ENCODE measurements around the gene PIP4K2A.

The PIP4K2A gene

DNA sequence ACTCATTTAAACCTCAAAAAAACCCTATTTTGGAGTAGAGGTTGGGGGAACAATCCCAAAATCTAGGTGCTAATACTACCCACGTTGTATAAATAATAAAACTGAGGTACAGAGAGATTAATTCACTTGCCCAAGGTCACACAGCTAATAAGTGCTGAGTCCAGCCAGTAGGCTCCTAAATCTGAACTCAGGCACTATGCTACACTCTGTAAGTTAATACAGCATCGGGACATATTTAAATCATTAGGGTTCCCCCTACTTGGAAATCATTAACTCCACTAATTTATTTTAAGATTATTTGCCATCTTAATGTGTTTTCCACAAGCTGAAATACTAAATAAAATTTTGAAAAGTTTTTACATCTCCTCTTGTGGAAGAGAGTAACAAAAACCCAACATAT, 24.2 kb downstream of the PIP4K2A start:
- Histone ChIP-seq H2BK120ac (ENCODE audit: low read depth, low read length) (no peak overlapping the region), H2BK5ac (ENCODE audit: low read length) (no peak overlapping the region), H3K23ac (ENCODE audit: low read depth, low read length, poor library complexity) (no peak overlapping the region), H3K36me3 (replicated peaks in 1 of 2; ENCODE audit: control insufficient read depth in 2 of 2, insufficient read depth in 2 of 2, low read length in 2 of 2) (no peaks in the 10 kb centered on the region), H3K4me2 (ENCODE audit: insufficient read depth, low read length, poor library complexity, severe bottlenecking) (no peak overlapping the region), H3K4me3 (ENCODE audit: low read length in 2 of 2) (no peak overlapping the region), H3K4me1 (ENCODE audit: control insufficient read depth in 2 of 2, insufficient read depth in 1 of 2, low read depth in 1 of 2, low read length in 2 of 2) (peaks cover 8 to 17% of the 10 kb centered on the region in 2 donors), H3K4ac (ENCODE audit: low read length) (no peak overlapping the region), H3K9ac (ENCODE audit: low read depth, low read length, poor library complexity) (no peak overlapping the region), H2BK12ac (ENCODE audit: low read length) (no peak overlapping the region), H3K27me3 (ENCODE audit: control insufficient read depth in 3 of 3, insufficient read depth in 3 of 3, low read depth in 1 of 3, low read length in 3 of 3) (no peaks in the 10 kb centered on the region), H2AFZ (ENCODE audit: low read length) (no peak overlapping the region), H3K27ac (replicated peaks; ENCODE audit: low read length) (no peak overlapping the region), H3K14ac (ENCODE audit: low read length) (no peak overlapping the region), H4K8ac (ENCODE audit: low read depth, low read length) (no peak overlapping the region), H3K79me1 (ENCODE audit: low read depth, low read length) (no peaks in the 10 kb centered on the region), H3K18ac (ENCODE audit: low read length) (no peak overlapping the region), H4K91ac (ENCODE audit: low read depth, low read length, poor library complexity) (no peak overlapping the region), H2AK5ac (ENCODE audit: low read depth, low read length) (no peak overlapping the region), H2BK15ac (ENCODE audit: low read length) (no peak overlapping the region), H3K9me3 (replicated peaks in 1 of 2; ENCODE audit: control insufficient read depth in 2 of 2, insufficient read depth in 1 of 2, low read depth in 1 of 2, low read length in 2 of 2) (no peaks in the 10 kb centered on the region)
- WGBS, 2 donors (ENCODE audit: extremely low coverage in 2 of 2, insufficient read length in 2 of 2, insufficient replicate concordance in 1 of 2), result no CpG with 5 or more reads among the region's 2 CpGs
- no peak for DNase-seq (ENCODE audit: low spot score)

DNA sequence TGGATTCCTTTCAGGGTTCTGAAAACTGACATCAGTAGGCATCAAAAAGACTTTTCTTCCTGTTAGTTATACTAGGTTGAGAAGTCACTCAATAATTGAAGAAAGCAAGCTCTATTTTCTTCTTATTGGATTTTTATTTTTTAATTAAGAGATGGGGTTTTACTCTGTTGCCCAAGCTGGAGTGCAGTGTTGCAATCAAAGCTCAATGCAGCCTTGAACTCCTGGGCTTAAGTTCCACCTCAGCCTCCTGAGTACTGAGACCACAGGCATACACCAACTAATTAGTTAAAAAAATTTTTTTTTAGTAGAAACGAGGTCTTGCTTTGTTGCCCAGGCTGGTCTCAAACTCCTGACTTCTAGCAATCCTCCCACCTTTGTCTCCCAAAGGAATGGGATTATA, 28.0 kb downstream of the PIP4K2A start:
- Histone ChIP-seq H3K4ac (ENCODE audit: low read length) (no peak overlapping the region), H3K14ac (ENCODE audit: low read length) (no peak overlapping the region), H2BK12ac (ENCODE audit: low read length) (no peak overlapping the region), H3K27ac (replicated peaks; ENCODE audit: low read length) (no peak overlapping the region), H3K9ac (ENCODE audit: low read depth, low read length, poor library complexity) (no peak overlapping the region), H2BK15ac (ENCODE audit: low read length) (no peak overlapping the region), H3K18ac (ENCODE audit: low read length) (no peak overlapping the region), H2AK5ac (ENCODE audit: low read depth, low read length) (no peak overlapping the region), H4K91ac (ENCODE audit: low read depth, low read length, poor library complexity) (no peak overlapping the region), H2BK5ac (ENCODE audit: low read length) (no peak overlapping the region), H3K79me1 (ENCODE audit: low read depth, low read length) (no peaks in the 10 kb centered on the region), H2BK120ac (ENCODE audit: low read depth, low read length) (no peak overlapping the region), H3K4me3 (ENCODE audit: low read length in 2 of 2) (no peak overlapping the region), H2AFZ (ENCODE audit: low read length) (no peak overlapping the region), H3K27me3 (ENCODE audit: control insufficient read depth in 3 of 3, insufficient read depth in 3 of 3, low read depth in 1 of 3, low read length in 3 of 3) (no peaks in the 10 kb centered on the region), H4K8ac (ENCODE audit: low read depth, low read length) (no peak overlapping the region), H3K9me3 (replicated peaks in 1 of 2; ENCODE audit: control insufficient read depth in 2 of 2, insufficient read depth in 1 of 2, low read depth in 1 of 2, low read length in 2 of 2) (no peaks in the 10 kb centered on the region), H3K4me2 (ENCODE audit: insufficient read depth, low read length, poor library complexity, severe bottlenecking) (no peak overlapping the region), H3K36me3 (replicated peaks in 1 of 2; ENCODE audit: control insufficient read depth in 2 of 2, insufficient read depth in 2 of 2, low read length in 2 of 2) (no peaks in the 10 kb centered on the region), H3K4me1 (ENCODE audit: control insufficient read depth in 2 of 2, insufficient read depth in 1 of 2, low read depth in 1 of 2, low read length in 2 of 2) (peaks cover 8 to 15% of the 10 kb centered on the region in 2 donors), H3K23ac (ENCODE audit: low read depth, low read length, poor library complexity) (no peak overlapping the region)
- WGBS, 2 donors (ENCODE audit: extremely low coverage in 2 of 2, insufficient read length in 2 of 2, insufficient replicate concordance in 1 of 2), result no CpG with 5 or more reads among the region's 1 CpG
- DNase-seq (ENCODE audit: low spot score), result no peak

DNA sequence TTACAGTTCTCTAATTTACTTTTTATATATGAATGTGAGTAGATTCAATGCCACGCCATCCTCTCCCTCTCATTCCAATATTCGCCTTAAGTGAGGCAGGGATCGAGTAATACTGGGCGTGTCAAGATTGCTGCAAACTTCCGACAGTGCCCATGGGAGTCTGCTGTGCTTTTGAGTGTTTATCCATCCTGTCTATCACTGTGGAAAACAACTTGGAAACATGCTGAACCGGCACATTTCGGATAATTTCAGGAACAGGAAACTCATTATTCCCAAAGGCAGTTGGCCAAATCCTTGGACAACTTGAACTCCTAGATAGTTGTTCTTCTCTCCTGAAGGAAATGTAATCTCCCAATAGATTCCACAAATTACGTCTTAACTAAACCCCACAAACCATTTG, 28.5 kb downstream of the PIP4K2A start:
- H4K91ac ChIP-seq (ENCODE audit: low read depth, low read length, poor library complexity), result no peak overlapping the region
- no peaks in the 10 kb centered on the region for H3K79me1 ChIP-seq (ENCODE audit: low read depth, low read length)
- H2AK5ac ChIP-seq (ENCODE audit: low read depth, low read length), result no peak overlapping the region
- no peaks in the 10 kb centered on the region for H3K9me3 ChIP-seq (replicated peaks in 1 of 2; ENCODE audit: control insufficient read depth in 2 of 2, insufficient read depth in 1 of 2, low read depth in 1 of 2, low read length in 2 of 2)
- DNase-seq (ENCODE audit: low spot score), result no peak
- no peaks in the 10 kb centered on the region for H3K36me3 ChIP-seq (replicated peaks in 1 of 2; ENCODE audit: control insufficient read depth in 2 of 2, insufficient read depth in 2 of 2, low read length in 2 of 2)
- no peak overlapping the region for H2BK12ac ChIP-seq (ENCODE audit: low read length)
- no peak overlapping the region for H2AFZ ChIP-seq (ENCODE audit: low read length)
- H4K8ac ChIP-seq (ENCODE audit: low read depth, low read length), result no peak overlapping the region
- H2BK5ac ChIP-seq (ENCODE audit: low read length), result no peak overlapping the region
- no peak overlapping the region for H3K4me3 ChIP-seq (ENCODE audit: low read length in 2 of 2)
- H2BK120ac ChIP-seq (ENCODE audit: low read depth, low read length), result no peak overlapping the region
- H3K23ac ChIP-seq (ENCODE audit: low read depth, low read length, poor library complexity), result no peak overlapping the region
- H3K27me3 ChIP-seq (ENCODE audit: control insufficient read depth in 3 of 3, insufficient read depth in 3 of 3, low read depth in 1 of 3, low read length in 3 of 3), result no peaks in the 10 kb centered on the region
- H2BK15ac ChIP-seq (ENCODE audit: low read length), result no peak overlapping the region
- no peak overlapping the region for H3K14ac ChIP-seq (ENCODE audit: low read length)
- H3K4ac ChIP-seq (ENCODE audit: low read length), result no peak overlapping the region
- H3K27ac ChIP-seq (replicated peaks; ENCODE audit: low read length), result no peak overlapping the region
- no peak overlapping the region for H3K9ac ChIP-seq (ENCODE audit: low read depth, low read length, poor library complexity)
- H3K18ac ChIP-seq (ENCODE audit: low read length), result no peak overlapping the region
- H3K4me1 ChIP-seq (ENCODE audit: control insufficient read depth in 2 of 2, insufficient read depth in 1 of 2, low read depth in 1 of 2, low read length in 2 of 2), result peaks cover 5 to 13% of the 10 kb centered on the region in 2 donors
- WGBS, 2 donors (ENCODE audit: extremely low coverage in 2 of 2, insufficient read length in 2 of 2, insufficient replicate concordance in 1 of 2), result no CpG with 5 or more reads among the region's 8 CpGs
- H3K4me2 ChIP-seq (ENCODE audit: insufficient read depth, low read length, poor library complexity, severe bottlenecking), result no peak overlapping the region

DNA sequence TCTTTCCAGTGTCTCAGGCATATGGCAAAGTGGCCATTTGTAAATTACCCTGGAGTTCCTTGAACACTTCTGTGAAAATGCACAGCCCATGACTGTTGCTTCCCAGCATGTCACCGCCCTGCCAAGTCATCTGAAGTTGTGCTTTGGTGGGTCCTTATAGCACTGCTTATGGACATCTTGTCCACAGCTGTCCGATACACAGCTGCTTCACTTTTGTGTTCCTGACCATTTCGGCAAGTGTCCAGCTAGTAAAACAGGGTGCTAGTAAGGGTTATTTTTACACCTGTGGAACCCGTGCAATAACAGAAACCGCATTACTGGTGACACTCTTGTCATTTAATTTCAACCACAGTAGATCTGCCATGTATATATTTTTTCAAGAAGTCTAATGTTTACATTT, 29.7 kb downstream of the PIP4K2A start:
- no peak overlapping the region for H2BK12ac ChIP-seq (ENCODE audit: low read length)
- H3K4me3 ChIP-seq (ENCODE audit: low read length in 2 of 2), result no peak overlapping the region
- H2AK5ac ChIP-seq (ENCODE audit: low read depth, low read length), result no peak overlapping the region
- WGBS, 2 donors (ENCODE audit: extremely low coverage in 2 of 2, insufficient read length in 2 of 2, insufficient replicate concordance in 1 of 2), result no CpG with 5 or more reads among the region's 5 CpGs
- no peak overlapping the region for H2BK5ac ChIP-seq (ENCODE audit: low read length)
- H2AFZ ChIP-seq (ENCODE audit: low read length), result no peak overlapping the region
- no peak overlapping the region for H3K27ac ChIP-seq (replicated peaks; ENCODE audit: low read length)
- no peak overlapping the region for H3K4ac ChIP-seq (ENCODE audit: low read length)
- no peaks in the 10 kb centered on the region for H3K79me1 ChIP-seq (ENCODE audit: low read depth, low read length)
- H4K8ac ChIP-seq (ENCODE audit: low read depth, low read length), result no peak overlapping the region
- no peak overlapping the region for H4K91ac ChIP-seq (ENCODE audit: low read depth, low read length, poor library complexity)
- H3K4me1 ChIP-seq (ENCODE audit: control insufficient read depth in 2 of 2, insufficient read depth in 1 of 2, low read depth in 1 of 2, low read length in 2 of 2), result peaks cover 3 to 9% of the 10 kb centered on the region in 2 donors
- DNase-seq (ENCODE audit: low spot score), result no peak
- no peaks in the 10 kb centered on the region for H3K9me3 ChIP-seq (replicated peaks in 1 of 2; ENCODE audit: control insufficient read depth in 2 of 2, insufficient read depth in 1 of 2, low read depth in 1 of 2, low read length in 2 of 2)
- H3K27me3 ChIP-seq (ENCODE audit: control insufficient read depth in 3 of 3, insufficient read depth in 3 of 3, low read depth in 1 of 3, low read length in 3 of 3), result no peaks in the 10 kb centered on the region
- H2BK120ac ChIP-seq (ENCODE audit: low read depth, low read length), result no peak overlapping the region
- H3K23ac ChIP-seq (ENCODE audit: low read depth, low read length, poor library complexity), result no peak overlapping the region
- no peak overlapping the region for H3K14ac ChIP-seq (ENCODE audit: low read length)
- H3K36me3 ChIP-seq (replicated peaks in 1 of 2; ENCODE audit: control insufficient read depth in 2 of 2, insufficient read depth in 2 of 2, low read length in 2 of 2), result no peaks in the 10 kb centered on the region
- no peak overlapping the region for H3K18ac ChIP-seq (ENCODE audit: low read length)
- H3K4me2 ChIP-seq (ENCODE audit: insufficient read depth, low read length, poor library complexity, severe bottlenecking), result no peak overlapping the region
- no peak overlapping the region for H3K9ac ChIP-seq (ENCODE audit: low read depth, low read length, poor library complexity)
- no peak overlapping the region for H2BK15ac ChIP-seq (ENCODE audit: low read length)
